Stimulated activated CD4-positive, alpha-beta T cell treated with anti-CD3 and anti-CD28 coated beads, Interleukin-1b, Interleukin-23, amount 100 ng/mL, for 1 hour (primary cell): Measurements from ENCODE around the gene KIAA0232.
"Not testable (repeated sequence)": the region's sequence is repeated elsewhere in the genome, so short reads cannot be mapped to it uniquely, and the experiment has no call there.

ENCODE experiments used
- DNase-seq, 2 donors: peaks; one replicate each; pipeline ENCODE4 v3.0.0-alpha.2; 2020; ENCODE audit warnings: low read depth in 2 of 2

The KIAA0232 gene

DNA sequence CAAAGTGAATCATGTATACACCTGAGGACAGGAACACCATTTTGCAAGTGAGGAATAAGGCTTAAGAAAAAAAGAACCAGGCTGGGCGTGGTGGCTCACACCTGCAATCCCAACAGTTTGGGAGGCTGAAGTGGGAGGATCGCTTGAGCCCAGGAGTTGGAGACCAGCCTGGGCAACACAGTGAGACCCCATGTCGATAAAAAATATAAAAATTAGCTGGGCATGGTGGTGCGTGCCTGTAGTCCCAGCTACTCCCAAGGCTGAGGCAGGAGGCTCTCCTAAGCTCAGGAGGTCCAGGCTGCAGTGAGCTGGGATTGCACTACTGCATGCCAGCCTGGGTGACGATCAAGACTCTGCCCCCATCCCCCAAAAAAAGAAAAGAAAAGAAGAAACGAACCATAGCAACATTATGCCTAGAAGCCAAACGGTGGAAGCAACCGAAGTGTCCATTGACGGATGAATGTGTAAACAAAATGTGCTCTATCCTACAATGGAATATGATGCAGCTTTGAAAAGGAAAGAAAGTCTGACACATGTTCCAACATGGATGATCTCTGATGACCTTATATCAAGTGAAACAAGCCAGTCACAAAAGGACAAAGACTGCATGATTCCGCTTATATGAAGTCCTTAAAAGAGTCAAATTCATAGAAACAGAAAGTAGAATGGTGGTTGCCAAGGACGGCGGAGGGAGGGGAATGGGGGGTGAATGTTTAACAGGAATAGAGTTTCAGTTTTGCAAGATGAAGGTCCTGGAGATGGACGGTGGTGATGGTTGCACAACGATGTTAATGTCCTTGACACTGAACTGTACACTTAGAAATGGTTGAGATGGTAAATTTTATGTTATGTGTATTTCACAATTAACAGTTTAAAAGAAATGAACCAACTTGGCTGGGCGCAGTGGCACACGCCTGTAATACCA, 8.6 kb upstream of the KIAA0232 start:
- DNase-seq = no peak

GRCh38 chr4:6775746-6776145, 6.8 kb upstream of the KIAA0232 start:
- no peak for DNase-seq

GRCh38 chr4:6776920-6777635, 5.4 kb upstream of the KIAA0232 start:
- no peak for DNase-seq

DNA sequence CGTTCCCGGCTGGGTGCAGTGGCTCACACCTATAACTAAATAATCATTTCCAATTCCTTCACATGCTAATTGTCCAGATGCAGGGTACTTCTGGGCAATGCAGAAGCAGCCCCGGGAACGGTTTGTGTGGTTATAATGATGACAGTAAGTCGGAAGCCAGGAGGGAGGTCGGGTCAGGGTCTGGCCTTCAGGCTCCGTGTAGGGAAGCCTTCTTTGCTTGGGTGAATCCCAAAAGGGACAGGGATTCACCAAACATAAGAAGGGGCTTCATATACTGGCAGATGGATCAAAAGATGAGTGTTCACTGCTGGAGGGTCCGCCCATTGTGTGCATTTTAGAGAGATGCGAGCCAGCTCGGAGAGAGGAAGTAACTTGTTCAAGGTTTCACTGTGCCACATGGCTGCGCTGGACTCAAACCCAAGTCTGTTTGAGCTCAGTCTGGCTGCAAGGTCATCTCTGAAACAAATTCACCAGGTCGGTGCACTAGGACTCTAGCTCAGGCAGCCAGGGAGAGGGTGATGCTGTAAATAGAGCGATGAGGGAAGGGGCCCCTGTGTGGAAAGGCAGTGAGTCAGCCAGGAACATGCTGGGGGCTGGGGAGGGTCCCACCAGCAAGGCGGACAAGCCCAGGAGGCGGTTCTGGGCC, 4.8 kb upstream of the KIAA0232 start:
- no peak for DNase-seq

DNA sequence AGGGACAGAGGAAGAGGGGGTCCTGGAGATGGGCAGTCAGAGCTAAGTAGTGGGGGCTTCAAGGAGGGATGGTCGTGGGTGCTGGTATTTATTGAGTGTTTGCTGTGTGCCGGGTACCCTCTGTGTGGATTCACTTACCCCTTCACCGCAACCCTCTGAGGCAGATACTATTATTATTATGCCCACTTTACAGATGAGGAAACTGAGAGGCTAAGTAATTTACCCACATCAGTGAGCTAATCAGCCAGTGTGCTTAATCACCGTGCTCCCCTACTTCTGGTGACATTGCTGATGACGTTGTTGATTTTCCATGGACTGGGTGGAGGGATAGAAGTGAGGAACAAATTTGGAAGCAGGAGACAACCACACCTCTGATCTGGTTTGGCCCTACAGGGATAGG, 4.1 kb upstream of the KIAA0232 start:
- DNase-seq = no peak

- DNase-seq = no peak
Measured at GRCh38 chr4:6779667-6780565, 2.6 kb upstream of the KIAA0232 start.

- no peak for DNase-seq
Measured at GRCh38 chr4:6781113-6781512, 1.4 kb upstream of the KIAA0232 start.

DNA sequence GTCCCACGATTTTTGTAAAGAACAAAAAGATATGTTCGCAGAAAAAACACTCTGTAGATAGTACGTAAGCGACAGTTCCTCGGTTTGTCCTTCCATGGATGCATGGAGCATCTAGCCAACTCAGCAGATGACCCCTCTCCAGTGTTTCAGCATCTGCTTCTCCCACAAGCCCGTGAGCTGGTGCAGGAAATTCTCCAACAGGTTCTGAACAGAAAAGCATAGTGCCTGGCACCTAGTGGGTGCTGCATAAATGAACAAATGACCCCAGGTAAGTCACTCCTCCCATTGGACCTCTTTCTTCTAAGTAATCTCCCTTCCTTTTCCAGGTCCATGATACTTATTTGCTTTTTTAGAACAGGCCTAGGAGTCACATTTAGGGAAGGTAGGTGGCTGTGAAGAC, 966 bp upstream of the KIAA0232 start:
- no peak for DNase-seq

- no peak for DNase-seq
Measured at GRCh38 chr4:6782846-6783110, 251 bp downstream of the KIAA0232 start.

DNA sequence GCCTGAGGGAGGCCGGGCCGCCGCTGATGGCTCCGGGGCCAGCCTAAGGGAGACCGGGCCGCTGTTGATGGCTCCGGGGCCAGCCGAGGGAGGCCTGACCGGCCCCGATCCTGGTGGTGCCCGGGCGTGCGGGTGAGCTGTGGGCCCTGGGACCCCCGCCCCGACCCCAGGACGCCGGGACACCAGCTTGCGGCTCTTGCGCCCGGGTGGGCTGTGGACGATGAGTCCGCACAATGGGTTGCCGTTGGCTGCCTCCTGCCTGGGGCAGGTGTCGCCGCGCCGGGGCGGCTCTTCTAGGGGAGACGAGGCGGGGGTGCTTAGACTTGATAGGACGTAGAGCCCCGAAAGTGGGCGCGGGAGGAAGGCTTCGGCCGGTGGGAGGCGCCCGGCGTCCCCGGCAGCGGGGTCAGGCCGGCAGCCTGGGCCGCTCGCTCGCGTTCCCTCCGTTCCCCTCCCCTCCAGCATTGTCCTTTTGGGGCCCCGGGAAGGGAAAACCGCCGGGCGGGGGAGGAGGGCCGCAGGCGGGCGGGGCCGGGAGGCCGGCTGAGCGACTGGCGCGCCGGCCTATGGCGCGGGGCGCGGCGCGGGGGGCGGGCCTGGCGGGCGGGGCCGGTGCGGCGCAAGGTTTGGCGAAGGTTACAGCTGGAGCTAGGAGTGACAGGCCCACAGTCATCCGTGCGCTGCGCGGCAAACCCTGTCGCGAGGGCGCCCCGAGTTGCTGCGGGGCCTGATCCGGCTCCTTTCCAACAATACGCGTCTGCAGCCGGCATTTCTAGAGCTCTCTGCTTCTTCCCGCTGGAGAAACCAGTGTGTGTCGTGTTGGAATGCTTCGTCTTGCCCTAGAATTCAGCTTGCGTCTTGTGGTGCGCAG, 819 bp downstream of the KIAA0232 start:
- peak; percentile 65 to 84 for DNase-seq

DNA sequence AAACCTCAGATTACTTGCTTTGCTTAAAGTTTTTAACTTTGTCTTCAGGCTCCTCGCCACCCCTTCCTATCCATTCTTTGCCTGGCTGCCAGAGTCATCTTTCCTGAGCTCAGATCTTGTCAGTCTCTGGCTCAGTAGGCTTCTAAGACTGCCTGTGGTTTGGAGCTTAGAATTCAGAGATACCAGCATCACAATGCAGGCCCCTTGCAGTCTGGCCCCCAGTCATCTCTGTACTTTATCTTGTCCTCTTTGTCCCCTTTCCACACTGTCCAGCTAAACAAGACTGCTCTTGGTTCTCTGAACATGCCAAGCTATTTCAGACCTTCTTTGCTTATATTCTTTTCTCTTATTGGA, 3.0 kb downstream of the KIAA0232 start:
- DNase-seq = no peak

GRCh38 chr4:6788123-6788522, 5.6 kb downstream of the KIAA0232 start:
- DNase-seq = no peak

DNA sequence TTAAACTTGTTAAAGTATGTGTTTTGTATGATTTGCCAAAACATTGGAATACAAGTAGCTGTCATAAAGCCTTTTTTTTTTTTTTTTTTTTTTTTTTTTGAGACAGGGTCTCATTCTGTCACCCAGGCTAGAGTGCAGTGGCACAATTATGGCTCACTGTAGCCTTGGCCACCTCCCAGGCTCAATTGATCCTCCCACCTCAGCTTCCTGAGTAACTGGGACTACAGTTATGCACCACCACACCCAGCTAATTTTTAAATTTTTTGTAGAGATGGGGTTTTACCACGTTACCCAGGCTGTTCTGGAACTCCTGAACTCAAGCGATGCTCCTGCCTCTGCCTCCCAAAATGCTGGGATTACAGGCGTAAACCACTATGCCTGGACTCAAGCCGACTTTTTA, 8.7 kb downstream of the KIAA0232 start:
- not testable (repeated sequence) for DNase-seq

DNA sequence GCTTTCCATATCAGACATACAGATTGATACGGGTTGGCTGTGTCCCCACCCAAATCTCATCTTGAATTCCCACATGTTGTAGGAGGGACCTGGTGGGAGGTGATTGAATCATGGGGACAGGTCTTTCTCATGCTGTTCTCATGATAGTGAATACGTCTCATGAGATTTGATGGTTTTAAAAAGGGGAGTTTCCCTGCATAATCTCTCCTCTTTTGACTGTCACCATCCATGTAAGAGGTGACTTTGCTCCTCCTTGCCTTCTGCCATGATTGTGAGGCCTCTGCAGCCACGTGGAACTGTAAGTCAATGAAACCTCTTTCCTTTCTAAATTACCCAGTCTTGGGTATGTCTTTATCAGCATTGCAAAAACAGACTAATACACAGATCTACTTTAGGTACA, 9.3 kb downstream of the KIAA0232 start:
- not testable (repeated sequence) for DNase-seq

DNA sequence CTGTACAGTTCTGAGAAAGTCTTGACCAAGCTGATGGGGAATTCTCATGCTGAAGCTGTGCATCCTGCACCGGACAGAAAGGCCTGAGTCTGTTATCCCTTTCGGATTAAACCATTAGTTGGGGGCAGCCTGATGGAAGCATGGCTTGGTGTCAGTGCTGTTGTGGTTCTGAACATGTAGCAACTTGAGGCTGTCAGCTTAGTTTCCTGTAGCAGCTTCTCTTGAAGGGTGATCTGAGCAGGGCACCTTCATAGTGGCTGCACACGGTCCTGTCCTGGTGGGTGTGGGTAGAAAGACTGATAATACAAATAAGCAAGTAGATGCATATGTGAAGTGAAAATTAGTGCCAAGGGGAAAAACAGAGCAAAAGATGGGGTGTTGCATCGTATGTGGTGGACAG, 11.7 kb downstream of the KIAA0232 start:
- no peak for DNase-seq

DNA sequence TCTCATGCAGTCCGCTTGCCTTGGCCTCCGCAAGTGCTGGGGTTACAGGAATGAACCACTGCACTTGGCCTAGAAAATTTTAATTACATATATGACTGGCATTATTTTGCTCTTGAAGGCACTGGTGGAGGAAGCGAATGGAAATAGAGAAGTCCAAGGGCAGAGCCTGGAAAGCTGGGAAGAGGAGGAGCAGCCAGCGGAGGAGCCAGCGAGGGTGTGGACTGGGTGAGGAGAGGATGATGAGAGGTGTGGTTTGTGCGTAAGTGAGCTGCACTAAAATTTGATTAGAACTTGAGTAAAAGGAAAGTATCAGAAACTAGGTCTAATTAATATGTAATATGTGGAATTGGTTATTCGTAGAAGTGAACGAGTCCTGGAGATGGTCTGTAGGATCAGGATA, 13.3 kb downstream of the KIAA0232 start:
- DNase-seq = no peak

DNA sequence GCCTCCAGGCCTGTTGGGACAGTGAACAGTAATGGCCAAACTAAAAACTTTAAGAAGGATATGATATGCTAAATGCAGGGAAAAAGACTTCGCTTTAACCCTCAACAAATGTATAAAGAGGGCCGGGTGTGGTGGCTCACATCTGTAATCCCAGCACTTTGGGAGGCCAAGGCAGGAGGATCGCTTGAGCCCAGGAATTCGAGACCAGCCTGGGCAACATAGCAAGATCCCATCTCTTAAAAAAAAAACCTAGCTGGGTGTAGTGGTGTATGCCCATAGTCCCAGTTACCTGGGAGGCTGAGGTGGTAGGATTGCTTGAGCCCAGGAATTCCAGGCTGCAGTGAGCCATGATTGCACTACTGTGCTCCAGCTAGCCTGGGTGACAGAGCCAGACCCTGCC, 14.8 kb downstream of the KIAA0232 start:
- DNase-seq = not testable (repeated sequence)

- no peak for DNase-seq
Measured at GRCh38 chr4:6799091-6799490, 16.6 kb downstream of the KIAA0232 start.

GRCh38 chr4:6802025-6802424, 19.5 kb downstream of the KIAA0232 start:
- no peak for DNase-seq

- DNase-seq = no peak
Measured at GRCh38 chr4:6802626-6803025, 20.1 kb downstream of the KIAA0232 start.

DNA sequence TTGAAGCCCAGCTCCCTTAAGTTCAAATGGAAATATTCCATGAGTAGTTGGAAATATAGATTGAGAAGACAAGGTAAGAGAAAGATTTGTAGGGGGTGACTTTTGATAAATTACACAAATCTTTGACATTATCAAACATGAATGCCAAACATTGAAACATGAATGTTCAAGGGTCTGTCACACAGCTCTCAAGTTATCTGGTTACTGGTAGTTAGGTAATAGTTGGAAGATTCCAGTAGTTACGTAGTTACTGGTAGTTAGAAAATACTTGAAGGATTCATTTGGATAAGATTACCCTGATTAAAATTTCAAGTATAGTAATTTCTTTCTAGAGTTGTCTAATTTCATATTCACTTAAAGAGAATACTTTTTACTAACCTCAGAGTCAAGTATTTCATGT, 20.7 kb downstream of the KIAA0232 start:
- no peak for DNase-seq
